ENCODE results near the gene DDAH2.

DDAH2 gene

DNA sequence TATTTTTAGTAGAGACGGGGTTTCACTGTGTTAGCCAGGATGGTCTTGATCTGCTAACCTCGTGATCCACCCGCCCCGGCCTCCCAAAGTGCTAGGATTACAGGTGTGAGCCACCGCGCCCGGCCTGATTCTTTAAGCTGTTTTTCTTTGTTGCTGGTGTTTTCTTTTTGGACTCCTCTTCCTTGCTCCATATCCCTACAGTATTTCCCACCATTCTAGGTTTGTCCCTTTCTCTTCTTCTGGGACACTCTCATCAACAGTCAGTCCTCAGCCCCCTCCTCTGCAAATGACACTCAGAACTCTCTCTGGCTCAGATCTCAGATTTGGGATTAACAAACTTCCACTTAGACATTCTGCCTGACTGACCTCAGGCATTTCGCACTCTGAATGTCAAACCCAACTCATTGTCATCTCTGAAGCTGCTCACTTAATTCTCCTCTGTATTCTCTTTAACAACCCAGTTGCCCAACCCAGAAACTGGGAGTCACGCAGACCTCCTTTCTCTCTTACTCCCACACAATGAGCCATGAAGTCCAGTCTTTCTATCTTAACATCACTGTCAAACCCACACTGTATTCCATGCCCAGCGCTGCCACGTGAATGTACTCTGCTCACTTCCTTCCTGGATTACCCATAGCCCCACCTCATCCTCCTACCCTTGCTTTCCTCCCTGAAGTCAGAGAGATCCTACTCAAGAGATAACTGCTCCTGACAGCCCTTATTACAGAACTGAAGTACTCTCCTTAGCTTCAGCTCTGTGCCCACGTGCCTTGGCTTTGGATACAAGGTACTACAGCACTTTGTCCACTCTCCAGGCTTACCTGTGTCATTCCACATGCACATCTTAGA lies 3.4 kb downstream of the DDAH2 start:
- ChIA-PET CTCF (no interaction called here), POLR2A (interaction anchor here (0.8 to 1.5 kb wide), 6 partner anchors 11 to 28 kb away, joined by 3 to 6 read pairs (median 3); partner anchors contain the start of genes ABHD16A, CLIC1 and MSH5)
- DNase-seq (ENCODE audit: extremely low spot score): no peak
- no peak for TF ChIP-seq NFRKB (IDR thresholded peaks at IDR 0.05)

DNA sequence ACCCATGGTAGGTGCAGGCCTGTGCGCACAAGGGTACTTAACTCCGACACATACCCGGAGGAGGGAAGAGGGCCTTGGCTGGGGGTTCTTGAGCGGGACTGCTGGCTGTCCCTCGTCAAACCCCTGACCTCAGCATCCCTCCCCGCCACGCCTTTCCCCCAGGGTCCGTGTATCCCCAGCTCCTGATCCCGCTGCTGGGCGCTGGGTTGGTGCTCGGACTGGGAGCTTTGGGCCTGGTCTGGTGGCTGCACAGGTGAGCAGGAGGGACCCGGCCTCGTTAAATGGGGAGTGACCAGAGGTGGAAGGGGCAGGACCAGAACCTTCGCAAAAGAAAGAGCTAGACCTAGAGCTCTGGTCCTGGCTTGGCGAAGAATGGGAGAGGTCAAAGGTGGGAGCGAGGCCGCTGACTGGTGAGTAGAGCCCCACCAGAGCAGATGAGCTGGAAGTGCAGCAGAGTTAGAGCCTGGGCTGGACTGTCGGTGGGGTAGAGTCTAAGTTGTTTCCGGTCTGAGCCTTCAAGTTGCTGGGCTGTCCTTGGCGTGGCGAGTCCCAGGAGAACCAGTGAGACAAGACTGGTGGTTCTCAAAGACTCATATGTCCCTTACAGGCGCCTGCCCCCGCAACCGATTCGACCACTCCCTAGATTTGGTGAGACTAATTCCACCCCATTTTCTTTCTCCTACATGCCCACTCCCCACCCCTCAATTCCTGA lies 5.0 kb downstream of the DDAH2 start:
- TF ChIP-seq HDGF (IDR thresholded peaks at IDR 0.05; ENCODE audit: borderline replicate concordance) (no peak), BHLHE40 (IDR thresholded peaks at IDR 0.05; ENCODE audit: borderline replicate concordance) (no peak), FOXK2 (IDR thresholded peaks at IDR 0.05) (no peak), TARDBP (IDR thresholded peaks at IDR 0.05) (no peak), ZNF384 (IDR thresholded peaks at IDR 0.05) (no peak), ELF4 (IDR thresholded peaks at IDR 0.05) (no peak), NFRKB (IDR thresholded peaks at IDR 0.05) (no peak)
- TF ChIP-seq, protein P1, sequence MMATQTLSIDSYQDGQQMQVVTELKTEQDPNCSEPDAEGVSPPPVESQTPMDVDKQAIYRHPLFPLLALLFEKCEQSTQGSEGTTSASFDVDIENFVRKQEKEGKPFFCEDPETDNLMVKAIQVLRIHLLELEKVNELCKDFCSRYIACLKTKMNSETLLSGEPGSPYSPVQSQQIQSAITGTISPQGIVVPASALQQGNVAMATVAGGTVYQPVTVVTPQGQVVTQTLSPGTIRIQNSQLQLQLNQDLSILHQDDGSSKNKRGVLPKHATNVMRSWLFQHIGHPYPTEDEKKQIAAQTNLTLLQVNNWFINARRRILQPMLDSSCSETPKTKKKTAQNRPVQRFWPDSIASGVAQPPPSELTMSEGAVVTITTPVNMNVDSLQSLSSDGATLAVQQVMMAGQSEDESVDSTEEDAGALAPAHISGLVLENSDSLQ (IDR thresholded peaks at IDR 0.05): no peak
- DNase-seq (ENCODE audit: extremely low spot score): no peak
- ChIA-PET CTCF (interaction anchor here (0.5 kb wide), 1 partner anchor 183 kb away, joined by 3 read pairs; no protein-coding TSS in a partner anchor), POLR2A (interaction anchor here (0.7 to 1.5 kb wide), 5 partner anchors 9 to 113 kb away, joined by 3 to 6 read pairs (median 5); partner anchors contain the start of genes ABHD16A and LY6G6D)

DNA sequence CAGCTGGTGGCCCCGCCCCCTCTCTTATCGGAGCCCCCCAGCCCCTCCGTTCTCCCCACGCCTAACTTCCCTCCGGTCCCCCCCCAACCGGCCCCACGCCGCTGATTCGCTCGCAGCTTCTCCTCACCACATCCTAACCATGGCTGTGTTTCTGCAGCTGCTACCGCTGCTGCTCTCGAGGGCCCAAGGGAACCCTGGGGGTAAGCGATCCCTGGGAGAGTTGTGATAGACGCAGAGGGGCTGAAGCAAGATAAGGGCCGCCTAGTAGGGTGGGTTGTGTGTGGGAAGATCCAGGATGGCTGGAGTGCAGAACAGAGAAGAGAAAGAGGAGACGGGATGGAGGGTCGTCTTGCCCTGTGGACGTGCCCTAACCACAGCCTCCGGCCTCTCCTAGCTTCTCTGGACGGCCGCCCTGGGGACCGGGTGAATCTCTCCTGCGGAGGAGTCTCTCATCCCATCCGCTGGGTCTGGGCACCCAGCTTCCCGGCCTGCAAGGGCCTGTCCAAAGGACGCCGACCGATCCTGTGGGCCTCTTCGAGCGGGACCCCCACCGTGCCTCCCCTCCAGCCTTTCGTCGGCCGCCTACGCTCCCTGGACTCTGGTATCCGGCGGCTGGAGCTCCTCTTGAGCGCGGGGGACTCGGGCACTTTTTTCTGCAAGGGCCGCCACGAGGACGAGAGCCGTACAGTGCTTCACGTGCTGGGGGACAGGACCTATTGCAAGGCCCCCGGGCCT lies 5.7 kb downstream of the DDAH2 start, which contains the start of gene MPIG6B:
TSS of gene MPIG6B (plus strand) at position 129 of the 735 bp plus-strand sequence. CDS start at position 140, 11 bp downstream.
- POLR2A ChIA-PET: interaction anchor here (0.7 to 1.1 kb wide), 2 partner anchors 8 to 10 kb away, joined by 3 read pairs; partner anchors contain the start of gene LY6G6D
- TF ChIP-seq NFRKB (IDR thresholded peaks at IDR 0.05) (no peak), CTBP1 (IDR thresholded peaks at IDR 0.05; ENCODE audit: borderline replicate concordance) (no peak), SUZ12 (IDR thresholded peaks at IDR 0.05) (no peak), HDGF (IDR thresholded peaks at IDR 0.05; ENCODE audit: borderline replicate concordance) (no peak), ARNT (IDR thresholded peaks at IDR 0.05) (no peak), ZNF384 (IDR thresholded peaks at IDR 0.05) (no peak), FOXM1 (IDR thresholded peaks at IDR 0.05; ENCODE audit: borderline replicate concordance) (no peak), SP1 (IDR thresholded peaks at IDR 0.05) (no peak), ELF4 (IDR thresholded peaks at IDR 0.05) (no peak)
- CTCF ChIA-PET: no interaction called here
- DNase-seq (ENCODE audit: extremely low spot score): no peak

DNA sequence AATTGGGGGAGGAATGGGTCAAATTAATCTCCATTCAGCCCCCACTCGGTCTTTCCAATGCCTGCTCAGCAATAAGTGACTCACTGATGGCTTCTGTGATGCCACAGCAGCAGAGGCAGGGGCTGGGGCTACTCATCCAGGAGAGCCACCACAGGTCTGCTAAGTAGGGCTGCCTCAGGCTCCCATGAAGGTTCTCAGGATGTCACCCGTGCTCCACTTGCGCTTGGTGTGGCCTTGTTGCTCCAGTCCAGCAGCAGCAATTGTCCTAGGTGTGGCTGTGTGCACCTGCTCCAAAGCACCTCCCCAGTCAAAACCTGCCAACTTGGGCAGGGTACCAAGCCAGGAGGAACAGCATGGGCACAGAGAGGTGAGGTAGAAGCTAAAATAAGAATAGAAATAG lies 6.9 kb downstream of the DDAH2 start:
- no peak for TF ChIP-seq ZNF384 (IDR thresholded peaks at IDR 0.05)
- TF ChIP-seq SP1 (IDR thresholded peaks at IDR 0.05): no peak
- no peak for TF ChIP-seq NFRKB (IDR thresholded peaks at IDR 0.05)
- no peak for TF ChIP-seq BHLHE40 (IDR thresholded peaks at IDR 0.05; ENCODE audit: borderline replicate concordance)
- TF ChIP-seq, protein P1 (IDR thresholded peaks at IDR 0.05): no peak
- no peak for TF ChIP-seq FOXK2 (IDR thresholded peaks at IDR 0.05)
- TF ChIP-seq FOXA1 (IDR thresholded peaks at IDR 0.05): no peak
- TF ChIP-seq HDGF (IDR thresholded peaks at IDR 0.05; ENCODE audit: borderline replicate concordance): no peak
- TF ChIP-seq FOXM1 (IDR thresholded peaks at IDR 0.05; ENCODE audit: borderline replicate concordance): no peak
- no peak for TF ChIP-seq CTBP1 (IDR thresholded peaks at IDR 0.05; ENCODE audit: borderline replicate concordance)
- no peak for TF ChIP-seq ARNT (IDR thresholded peaks at IDR 0.05)
- POLR2A ChIA-PET: interaction anchor here (1.2 kb wide), 1 partner anchor 7 kb away, joined by 3 read pairs; no protein-coding TSS in a partner anchor
- no peak for DNase-seq (ENCODE audit: extremely low spot score)
- CTCF ChIA-PET: no interaction called here

DNA sequence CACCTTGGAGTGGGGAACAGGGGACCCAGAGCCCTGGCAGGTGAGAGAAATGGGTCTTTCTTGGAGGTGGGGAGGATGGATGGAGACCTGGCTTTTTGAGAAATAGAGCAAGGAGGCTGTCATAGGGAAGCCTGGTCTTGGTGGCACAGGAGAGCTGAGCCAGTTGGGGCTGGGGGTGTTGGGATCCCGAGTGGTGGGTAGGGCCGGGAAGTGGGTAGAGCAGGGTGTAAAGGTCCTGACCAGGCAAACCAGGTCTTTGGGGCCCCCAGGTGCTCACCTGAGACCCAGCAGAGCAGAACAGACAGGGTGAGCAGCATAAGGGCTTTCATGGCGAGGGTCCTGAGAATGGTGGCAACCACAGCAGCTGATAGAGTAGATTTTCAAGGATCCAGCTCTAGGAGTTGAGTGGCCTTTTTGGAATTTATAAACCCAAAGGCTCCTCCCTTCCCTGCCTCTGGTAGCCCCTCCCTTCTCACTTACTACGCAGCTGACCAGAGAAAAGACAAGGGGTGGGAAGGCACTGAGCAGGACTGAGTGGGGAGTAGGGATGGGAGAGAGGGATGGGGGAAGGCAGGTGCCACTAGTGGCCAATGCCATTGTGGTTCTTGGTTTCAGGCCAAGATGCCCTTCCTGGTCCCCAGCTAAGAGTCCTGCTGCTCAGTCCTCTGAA lies 7.6 kb downstream of the DDAH2 start, which contains the start of gene LY6G6C:
TSS of gene LY6G6C (minus strand) at position 396 of the 670 bp plus-strand sequence. CDS start at position 329, 67 bp downstream.
- no peak for DNase-seq (ENCODE audit: extremely low spot score)
- ChIA-PET POLR2A (interaction anchor here (0.7 to 1.2 kb wide), 2 partner anchors 8 to 25 kb away, joined by 3 read pairs; no protein-coding TSS in a partner anchor), CTCF (no interaction called here)
- TF ChIP-seq FOXM1 (IDR thresholded peaks at IDR 0.05; ENCODE audit: borderline replicate concordance) (no peak), L3MBTL2 (conservative IDR thresholded peaks at IDR 0.05) (no peak), BHLHE40 (IDR thresholded peaks at IDR 0.05; ENCODE audit: borderline replicate concordance) (no peak), SP1 (IDR thresholded peaks at IDR 0.05) (no peak), LEF1 (IDR thresholded peaks at IDR 0.05; ENCODE audit: borderline replicate concordance) (no peak), CTBP1 (IDR thresholded peaks at IDR 0.05; ENCODE audit: borderline replicate concordance) (no peak), TARDBP (IDR thresholded peaks at IDR 0.05) (no peak), HDGF (IDR thresholded peaks at IDR 0.05; ENCODE audit: borderline replicate concordance) (no peak), FOXK2 (IDR thresholded peaks at IDR 0.05) (no peak), ZNF384 (IDR thresholded peaks at IDR 0.05) (no peak), FOXA1 (IDR thresholded peaks at IDR 0.05) (no peak), ARNT (IDR thresholded peaks at IDR 0.05) (no peak)
